ENCODE results near the gene SLC10A3. TPM values are rescaled to one million over a fixed set of nuclear protein-coding genes. Genes with fewer than 3 reads are reported as not detected.
A peak's percentile ranks its signal among the peaks of the same experiment; 100 is the strongest.

Gene SLC10A3
- total and polyA plus RNA-seq, 10 of the 15 experiments (the other 5 are each of a cell fraction or from before 2014, with no cell fraction given): 1.7 to 23.5 (median 11.0) TPM

DNA sequence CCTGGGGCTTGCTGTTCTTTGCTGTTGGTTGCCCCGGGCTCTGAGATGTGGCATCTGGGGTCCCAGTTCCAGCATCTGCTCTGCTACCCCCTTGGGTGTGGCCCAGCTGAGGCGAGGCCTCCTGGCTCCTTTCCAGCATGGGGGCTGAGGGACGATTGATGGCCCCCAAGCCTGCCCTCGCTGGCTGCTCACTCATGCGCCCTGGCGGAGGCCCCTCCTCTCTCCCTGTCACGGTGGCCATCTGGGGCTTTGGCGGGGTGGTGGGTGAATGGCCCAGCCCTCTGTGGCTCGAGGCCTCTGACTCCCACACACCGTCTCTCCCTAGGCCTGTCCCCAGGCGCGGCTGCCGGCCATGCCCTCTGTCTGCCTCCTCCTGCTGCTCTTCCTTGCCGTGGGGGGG lies 30.6 kb downstream of the SLC10A3 start:
- POLR2A ChIA-PET: interaction anchor here (0.9 kb wide), 1 partner anchor 15 kb away, joined by 4 read pairs; no protein-coding TSS in a partner anchor
- ATAC-seq: no peak
- SMC1A ChIA-PET (ENCODE audit: uncharacterized antibody, unreplicated experiment): interaction anchor here (1.0 kb wide), 1 partner anchor 67 kb away, joined by 3 read pairs; no protein-coding TSS in a partner anchor
- TF ChIP-seq, protein P1, sequence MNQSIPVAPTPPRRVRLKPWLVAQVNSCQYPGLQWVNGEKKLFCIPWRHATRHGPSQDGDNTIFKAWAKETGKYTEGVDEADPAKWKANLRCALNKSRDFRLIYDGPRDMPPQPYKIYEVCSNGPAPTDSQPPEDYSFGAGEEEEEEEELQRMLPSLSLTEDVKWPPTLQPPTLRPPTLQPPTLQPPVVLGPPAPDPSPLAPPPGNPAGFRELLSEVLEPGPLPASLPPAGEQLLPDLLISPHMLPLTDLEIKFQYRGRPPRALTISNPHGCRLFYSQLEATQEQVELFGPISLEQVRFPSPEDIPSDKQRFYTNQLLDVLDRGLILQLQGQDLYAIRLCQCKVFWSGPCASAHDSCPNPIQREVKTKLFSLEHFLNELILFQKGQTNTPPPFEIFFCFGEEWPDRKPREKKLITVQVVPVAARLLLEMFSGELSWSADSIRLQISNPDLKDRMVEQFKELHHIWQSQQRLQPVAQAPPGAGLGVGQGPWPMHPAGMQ (IDR thresholded peaks at IDR 0.05; ENCODE audit: borderline replicate concordance): no peak
- TF ChIP-seq, protein P2, sequence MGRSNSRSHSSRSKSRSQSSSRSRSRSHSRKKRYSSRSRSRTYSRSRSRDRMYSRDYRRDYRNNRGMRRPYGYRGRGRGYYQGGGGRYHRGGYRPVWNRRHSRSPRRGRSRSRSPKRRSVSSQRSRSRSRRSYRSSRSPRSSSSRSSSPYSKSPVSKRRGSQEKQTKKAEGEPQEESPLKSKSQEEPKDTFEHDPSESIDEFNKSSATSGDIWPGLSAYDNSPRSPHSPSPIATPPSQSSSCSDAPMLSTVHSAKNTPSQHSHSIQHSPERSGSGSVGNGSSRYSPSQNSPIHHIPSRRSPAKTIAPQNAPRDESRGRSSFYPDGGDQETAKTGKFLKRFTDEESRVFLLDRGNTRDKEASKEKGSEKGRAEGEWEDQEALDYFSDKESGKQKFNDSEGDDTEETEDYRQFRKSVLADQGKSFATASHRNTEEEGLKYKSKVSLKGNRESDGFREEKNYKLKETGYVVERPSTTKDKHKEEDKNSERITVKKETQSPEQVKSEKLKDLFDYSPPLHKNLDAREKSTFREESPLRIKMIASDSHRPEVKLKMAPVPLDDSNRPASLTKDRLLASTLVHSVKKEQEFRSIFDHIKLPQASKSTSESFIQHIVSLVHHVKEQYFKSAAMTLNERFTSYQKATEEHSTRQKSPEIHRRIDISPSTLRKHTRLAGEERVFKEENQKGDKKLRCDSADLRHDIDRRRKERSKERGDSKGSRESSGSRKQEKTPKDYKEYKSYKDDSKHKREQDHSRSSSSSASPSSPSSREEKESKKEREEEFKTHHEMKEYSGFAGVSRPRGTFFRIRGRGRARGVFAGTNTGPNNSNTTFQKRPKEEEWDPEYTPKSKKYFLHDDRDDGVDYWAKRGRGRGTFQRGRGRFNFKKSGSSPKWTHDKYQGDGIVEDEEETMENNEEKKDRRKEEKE (IDR thresholded peaks at IDR 0.05): no peak
- TF ChIP-seq PAX5 (IDR thresholded peaks at IDR 0.05; ENCODE audit: borderline replicate concordance, low read depth, low read length) (no peak), TBL1XR1 (IDR thresholded peaks at IDR 0.05; ENCODE audit: low read depth, low read length) (no peak), RUNX3 (IDR thresholded peaks at IDR 0.05; ENCODE audit: low read length) (no peak), FOS (IDR thresholded peaks at IDR 0.05; ENCODE audit: borderline replicate concordance, extremely low read depth, insufficient read length) (no peak)
- TF ChIP-seq, protein P3, sequence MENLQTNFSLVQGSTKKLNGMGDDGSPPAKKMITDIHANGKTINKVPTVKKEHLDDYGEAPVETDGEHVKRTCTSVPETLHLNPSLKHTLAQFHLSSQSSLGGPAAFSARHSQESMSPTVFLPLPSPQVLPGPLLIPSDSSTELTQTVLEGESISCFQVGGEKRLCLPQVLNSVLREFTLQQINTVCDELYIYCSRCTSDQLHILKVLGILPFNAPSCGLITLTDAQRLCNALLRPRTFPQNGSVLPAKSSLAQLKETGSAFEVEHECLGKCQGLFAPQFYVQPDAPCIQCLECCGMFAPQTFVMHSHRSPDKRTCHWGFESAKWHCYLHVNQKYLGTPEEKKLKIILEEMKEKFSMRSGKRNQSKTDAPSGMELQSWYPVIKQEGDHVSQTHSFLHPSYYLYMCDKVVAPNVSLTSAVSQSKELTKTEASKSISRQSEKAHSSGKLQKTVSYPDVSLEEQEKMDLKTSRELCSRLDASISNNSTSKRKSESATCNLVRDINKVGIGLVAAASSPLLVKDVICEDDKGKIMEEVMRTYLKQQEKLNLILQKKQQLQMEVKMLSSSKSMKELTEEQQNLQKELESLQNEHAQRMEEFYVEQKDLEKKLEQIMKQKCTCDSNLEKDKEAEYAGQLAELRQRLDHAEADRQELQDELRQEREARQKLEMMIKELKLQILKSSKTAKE (IDR thresholded peaks at IDR 0.05; ENCODE audit: low read depth, poor library complexity, severe bottlenecking): no peak
- TF ChIP-seq, protein P4, sequence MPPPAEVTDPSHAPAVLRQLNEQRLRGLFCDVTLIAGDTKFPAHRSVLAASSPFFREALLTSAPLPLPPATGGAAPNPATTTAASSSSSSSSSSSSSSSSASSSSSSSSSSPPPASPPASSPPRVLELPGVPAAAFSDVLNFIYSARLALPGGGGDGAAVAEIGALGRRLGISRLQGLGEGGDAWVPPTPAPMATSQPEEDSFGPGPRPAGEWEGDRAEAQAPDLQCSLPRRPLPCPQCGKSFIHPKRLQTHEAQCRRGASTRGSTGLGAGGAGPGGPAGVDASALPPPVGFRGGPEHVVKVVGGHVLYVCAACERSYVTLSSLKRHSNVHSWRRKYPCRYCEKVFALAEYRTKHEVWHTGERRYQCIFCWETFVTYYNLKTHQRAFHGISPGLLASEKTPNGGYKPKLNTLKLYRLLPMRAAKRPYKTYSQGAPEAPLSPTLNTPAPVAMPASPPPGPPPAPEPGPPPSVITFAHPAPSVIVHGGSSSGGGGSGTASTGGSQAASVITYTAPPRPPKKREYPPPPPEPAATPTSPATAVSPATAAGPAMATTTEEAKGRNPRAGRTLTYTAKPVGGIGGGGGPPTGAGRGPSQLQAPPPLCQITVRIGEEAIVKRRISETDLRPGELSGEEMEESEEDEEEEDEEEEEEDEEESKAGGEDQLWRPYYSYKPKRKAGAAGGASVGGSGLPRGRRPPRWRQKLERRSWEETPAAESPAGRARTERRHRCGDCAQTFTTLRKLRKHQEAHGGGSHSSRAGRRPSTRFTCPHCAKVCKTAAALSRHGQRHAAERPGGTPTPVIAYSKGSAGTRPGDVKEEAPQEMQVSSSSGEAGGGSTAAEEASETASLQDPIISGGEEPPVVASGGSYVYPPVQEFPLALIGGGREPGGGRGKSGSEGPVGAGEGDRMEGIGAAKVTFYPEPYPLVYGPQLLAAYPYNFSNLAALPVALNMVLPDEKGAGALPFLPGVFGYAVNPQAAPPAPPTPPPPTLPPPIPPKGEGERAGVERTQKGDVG (CRISPR knock-in tag; IDR thresholded peaks at IDR 0.05): no peak
- TF ChIP-seq, protein P5, sequence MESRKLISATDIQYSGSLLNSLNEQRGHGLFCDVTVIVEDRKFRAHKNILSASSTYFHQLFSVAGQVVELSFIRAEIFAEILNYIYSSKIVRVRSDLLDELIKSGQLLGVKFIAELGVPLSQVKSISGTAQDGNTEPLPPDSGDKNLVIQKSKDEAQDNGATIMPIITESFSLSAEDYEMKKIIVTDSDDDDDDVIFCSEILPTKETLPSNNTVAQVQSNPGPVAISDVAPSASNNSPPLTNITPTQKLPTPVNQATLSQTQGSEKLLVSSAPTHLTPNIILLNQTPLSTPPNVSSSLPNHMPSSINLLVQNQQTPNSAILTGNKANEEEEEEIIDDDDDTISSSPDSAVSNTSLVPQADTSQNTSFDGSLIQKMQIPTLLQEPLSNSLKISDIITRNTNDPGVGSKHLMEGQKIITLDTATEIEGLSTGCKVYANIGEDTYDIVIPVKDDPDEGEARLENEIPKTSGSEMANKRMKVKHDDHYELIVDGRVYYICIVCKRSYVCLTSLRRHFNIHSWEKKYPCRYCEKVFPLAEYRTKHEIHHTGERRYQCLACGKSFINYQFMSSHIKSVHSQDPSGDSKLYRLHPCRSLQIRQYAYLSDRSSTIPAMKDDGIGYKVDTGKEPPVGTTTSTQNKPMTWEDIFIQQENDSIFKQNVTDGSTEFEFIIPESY (IDR thresholded peaks at IDR 0.05): no peak
- TF ChIP-seq, protein P6, sequence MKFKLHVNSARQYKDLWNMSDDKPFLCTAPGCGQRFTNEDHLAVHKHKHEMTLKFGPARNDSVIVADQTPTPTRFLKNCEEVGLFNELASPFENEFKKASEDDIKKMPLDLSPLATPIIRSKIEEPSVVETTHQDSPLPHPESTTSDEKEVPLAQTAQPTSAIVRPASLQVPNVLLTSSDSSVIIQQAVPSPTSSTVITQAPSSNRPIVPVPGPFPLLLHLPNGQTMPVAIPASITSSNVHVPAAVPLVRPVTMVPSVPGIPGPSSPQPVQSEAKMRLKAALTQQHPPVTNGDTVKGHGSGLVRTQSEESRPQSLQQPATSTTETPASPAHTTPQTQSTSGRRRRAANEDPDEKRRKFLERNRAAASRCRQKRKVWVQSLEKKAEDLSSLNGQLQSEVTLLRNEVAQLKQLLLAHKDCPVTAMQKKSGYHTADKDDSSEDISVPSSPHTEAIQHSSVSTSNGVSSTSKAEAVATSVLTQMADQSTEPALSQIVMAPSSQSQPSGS (IDR thresholded peaks at IDR 0.05; ENCODE audit: low read length): no peak

More for the DNA sequence above, 30.6 kb downstream of the SLC10A3 start:
- no peak overlapping the region for H3K4me3 ChIP-seq
- H3K27ac ChIP-seq (ENCODE audit: control insufficient read depth, insufficient read depth): no peak overlapping the region
- FAIRE-seq (no peak), DNase-seq (ENCODE audit: low read depth, low spot score) (no peak)
- RAD21 ChIA-PET (ENCODE audit: unreplicated experiment): no interaction called here
- 51% methylated on average over 14 of the region's 14 CpGs for WGBS (ENCODE audit: insufficient coverage, insufficient replicate concordance, low lambda C conversion rate, missing lambda C conversion rate)
- peaks cover 9% of the 10 kb centered on the region for H3K79me2 ChIP-seq (ENCODE audit: control insufficient read depth, insufficient read depth, low read length)
- no TSS peak for BruUV-seq (replicated peaks)
- H3K9me3 ChIP-seq (replicated peaks; ENCODE audit: control insufficient read depth, insufficient read depth, low read length): no peaks in the 10 kb centered on the region; the same call in 2 of the 3 replicates
- in situ Hi-C loops (cut with MboI) (no loop called here), intact Hi-C loops (cut with micrococcal nuclease; ENCODE audit: unreplicated experiment) (no loop called here)
- no peak overlapping the region for H2AFZ ChIP-seq (ENCODE audit: control insufficient read depth, low read depth, low read length)
- no peaks in the 10 kb centered on the region for H3K4me1 ChIP-seq (ENCODE audit: control insufficient read depth, insufficient read depth, low read length)
- no peak overlapping the region for H3K9ac ChIP-seq (ENCODE audit: control insufficient read depth, insufficient read depth, low read length)
- peak overlapping the region; percentile 54 for H3K4me2 ChIP-seq (ENCODE audit: control insufficient read depth, insufficient read depth)
- H3K36me3 ChIP-seq (ENCODE audit: control insufficient read depth in 2 of 2, insufficient read depth in 2 of 2, low read length in 1 of 2): no peaks in the 10 kb centered on the region
- no peaks in the 10 kb centered on the region for H4K20me1 ChIP-seq (ENCODE audit: control insufficient read depth, insufficient read depth)
- CTCF ChIA-PET: interaction anchor here (1.4 kb wide), 1 partner anchor 87 kb away, joined by 3 read pairs; no protein-coding TSS in a partner anchor
- no peaks in the 10 kb centered on the region for H3K27me3 ChIP-seq (replicated peaks in 1 of 2; ENCODE audit: control insufficient read depth in 2 of 2, insufficient read depth in 2 of 2, low read length in 1 of 2)

Measured in GM12878 (cell line).